Esophagus squamous epithelium (tissue), 4 donors: Measurements from ENCODE around the gene ZNF737.

Experiments used
- CTCF ChIP-seq, 6 experiments: fragments of 450-650 bp in 4 of 6; fragments of 200-600 bp in 2 of 6; sonication (generic) in 2 of 6; IDR thresholded peaks; one replicate each; pipeline ENCODE4 v1.5.1; 2016 to 2019; ENCODE audit warnings: antibody characterized with exemption in 6 of 6, mild to moderate bottlenecking in 4 of 6, moderate library complexity in 4 of 6
- POLR2A ChIP-seq, 4 donors: fragments of 450-650 bp; IDR thresholded peaks; one replicate each; pipeline ENCODE4 v1.6.1; 2017; ENCODE audit warnings: antibody characterized with exemption in 4 of 4, mild to moderate bottlenecking in 4 of 4, moderate library complexity in 3 of 4

GRCh38 chr19:20611866-20612265, 46.3 kb upstream of the ZNF737 start:
- TF ChIP-seq POLR2A (IDR thresholded peaks at IDR 0.05) (no peak), CTCF (IDR thresholded peaks at IDR 0.05) (no peak)
